Neural cell (in vitro differentiated cells): ENCODE results near the gene MEF2D. TPM values are rescaled to one million over a fixed set of nuclear protein-coding genes. Genes with fewer than 3 reads are reported as not detected.
A peak's percentile ranks its signal among the peaks of the same experiment; 100 is the strongest.

Source experiments
- H2AFZ ChIP-seq: fragments of 200-600, 300-800 bp; sonication (generic), shearing (Covaris generic); 2 replicates; pipeline ENCODE4 v1.6.0; 2014; ENCODE audit warnings: low read depth, mild to moderate bottlenecking, antibody characterized with exemption, low read length, moderate library complexity
- H3F3A ChIP-seq: fragments of 200-600 bp; shearing (Covaris generic); 2 replicates; pipeline ENCODE4 v1.6.1; 2016; ENCODE audit warnings: mild to moderate bottlenecking, moderate library complexity, mixed read lengths, antibody characterized with exemption, low read length; ENCODE audit not compliant: insufficient read depth, poor library complexity, severe bottlenecking
- H3K27ac ChIP-seq: fragments of 200-600, 300-800 bp; sonication (generic), shearing (Covaris generic); 2 replicates; pipeline ENCODE4 v1.5.1; 2014; ENCODE audit warnings: mild to moderate bottlenecking, low read length, moderate library complexity
- H3K27me3 ChIP-seq: fragments of 300-800, 200-600 bp; sonication (generic), shearing (Covaris generic); 2 replicates; pipeline ENCODE4 v1.6.0; 2014; ENCODE audit warnings: mild to moderate bottlenecking, low read depth, low read length, moderate library complexity; ENCODE audit not compliant: insufficient read depth
- H3K36me3 ChIP-seq: fragments of 300-800, 200-600 bp; sonication (generic), shearing (Covaris generic); 2 replicates; pipeline ENCODE4 v1.5.1; 2014; ENCODE audit warnings: mild to moderate bottlenecking, antibody characterized with exemption, low read length, moderate library complexity; ENCODE audit not compliant: insufficient read depth
- H3K4me2 ChIP-seq: fragments of 300-800, 200-600 bp; sonication (generic), shearing (Covaris generic); 2 replicates; pipeline ENCODE4 v1.6.0; 2014; ENCODE audit warnings: mild to moderate bottlenecking, low read length
- H3K4me3 ChIP-seq: fragments of 300-800, 200-600 bp; sonication (generic), shearing (Covaris generic); 2 replicates; pipeline ENCODE4 v1.5.1; 2014; ENCODE audit warnings: mild to moderate bottlenecking, low read length, moderate library complexity
- H3K79me2 ChIP-seq: fragments of 200-600 bp; shearing (Covaris generic); replicated peaks from 2 replicates; pipeline ENCODE4 v1.6.0; 2014; ENCODE audit warnings: mild to moderate bottlenecking, low read length, moderate library complexity; ENCODE audit not compliant: insufficient read depth
- H3K9ac ChIP-seq: fragments of 300-800, 200-600 bp; sonication (generic), shearing (Covaris generic); 2 replicates; pipeline ENCODE4 v1.6.1; 2016; ENCODE audit warnings: mild to moderate bottlenecking, low read length, mixed read lengths
- H3K9me2 ChIP-seq: fragments of 200-600 bp; shearing (Covaris generic); 2 replicates; pipeline ENCODE4 v1.6.1; 2016; ENCODE audit warnings: mild to moderate bottlenecking, low read length, mixed read lengths; ENCODE audit not compliant: insufficient read depth
- H3K9me3 ChIP-seq: fragments of 200-600, 300-800 bp; sonication (generic), shearing (Covaris generic); 2 replicates; pipeline ENCODE4 v1.6.1; 2016; ENCODE audit warnings: mild to moderate bottlenecking, mixed run types, low read length, moderate library complexity, mixed read lengths
- H4K20me1 ChIP-seq: fragments of 200-600 bp; shearing (Covaris generic); 2 replicates; pipeline ENCODE4 v1.6.1; 2016; ENCODE audit warnings: mild to moderate bottlenecking, mixed run types; ENCODE audit not compliant: insufficient read depth
- EP300 ChIP-seq: fragments of 450-650 bp; conservative IDR thresholded peaks from 2 replicates; pipeline ENCODE4 v1.6.1; 2014; ENCODE audit warnings: antibody characterized with exemption, mild to moderate bottlenecking, moderate library complexity; ENCODE audit not compliant: poor library complexity, severe bottlenecking
- EZH2 ChIP-seq: fragments of 200-600, 300-800 bp; shearing (Covaris generic), sonication (generic); IDR thresholded peaks from 2 replicates; pipeline ENCODE4 v1.6.1; 2014; ENCODE audit warnings: antibody characterized with exemption, low read length, borderline replicate concordance, mild to moderate bottlenecking; ENCODE audit not compliant: insufficient read depth, poor library complexity, severe bottlenecking
- MXI1 ChIP-seq: fragments of 450-650 bp; conservative IDR thresholded peaks from 2 replicates; pipeline ENCODE4 v1.6.1; 2014; ENCODE audit warnings: antibody characterized with exemption, mild to moderate bottlenecking; ENCODE audit not compliant: poor library complexity, severe bottlenecking
- POLR2AphosphoS5 ChIP-seq: IDR thresholded peaks from 2 replicates; pipeline ENCODE4 v1.6.1; 2012
- RAD21 ChIP-seq: fragments of 450-650 bp; conservative IDR thresholded peaks from 2 replicates; pipeline ENCODE4 v1.6.1; 2014; ENCODE audit warnings: antibody characterized with exemption, mild to moderate bottlenecking, moderate library complexity
- REST ChIP-seq: IDR thresholded peaks from 2 replicates; pipeline ENCODE4 v1.6.1; 2012; ENCODE audit warnings: borderline replicate concordance
- SMC3 ChIP-seq: fragments of 450-650 bp; conservative IDR thresholded peaks from 2 replicates; pipeline ENCODE4 v1.6.1; 2014; ENCODE audit warnings: antibody characterized with exemption, mild to moderate bottlenecking, moderate library complexity; ENCODE audit not compliant: poor library complexity
- TAF1 ChIP-seq: IDR thresholded peaks from 2 replicates; pipeline ENCODE4 v1.6.1; 2012; ENCODE audit warnings: low read depth
- polyA plus RNA-seq: library from polyadenylated mRNA; depleted of rRNA; stranded (reverse); fragments of >200 nt; gene quantifications from 2 replicates; pipeline ENCODE4 v1.2.3, GENCODE V29; 2014
- TF ChIP-seq, protein P1 (sequence below): fragments of 450-650 bp; IDR thresholded peaks from 2 replicates; pipeline ENCODE4 v1.5.1; 2014; ENCODE audit warnings: antibody characterized with exemption, mild to moderate bottlenecking, moderate library complexity; ENCODE audit not compliant: poor library complexity, severe bottlenecking

Gene MEF2D
- polyA plus RNA-seq, 1 donor from 2014 or later, result 4.7 TPM

GRCh38 chr1:156489166-156489934 is 11.2 kb downstream of the MEF2D start:
- peak overlapping the region; percentile 94 for H3K27ac ChIP-seq
- H3K9me2 ChIP-seq, result no peaks in the 10 kb centered on the region
- H3F3A ChIP-seq, result peaks cover 8% of the 10 kb centered on the region
- no peaks in the 10 kb centered on the region for H3K36me3 ChIP-seq
- H3K79me2 ChIP-seq, result peaks cover 76% of the 10 kb centered on the region
- H2AFZ ChIP-seq, result no peak overlapping the region
- peak overlapping the region; percentile 5 for H3K4me2 ChIP-seq
- H4K20me1 ChIP-seq, result no peaks in the 10 kb centered on the region
- no peaks in the 10 kb centered on the region for H3K9me3 ChIP-seq
- no peaks in the 10 kb centered on the region for H3K27me3 ChIP-seq
- peak overlapping the region; percentile 72 for H3K9ac ChIP-seq
- H3K4me3 ChIP-seq, result peak overlapping the region; percentile 57
- TF ChIP-seq SMC3 (peak; percentile 81), EZH2 (no peak), RAD21 (peak; percentile 74), TAF1 (peak; percentile 58), EP300 (peak; percentile 94), POLR2AphosphoS5 (peak; percentile 88), MXI1 (no peak), REST (peak; percentile 58)
- TF ChIP-seq, protein P1, sequence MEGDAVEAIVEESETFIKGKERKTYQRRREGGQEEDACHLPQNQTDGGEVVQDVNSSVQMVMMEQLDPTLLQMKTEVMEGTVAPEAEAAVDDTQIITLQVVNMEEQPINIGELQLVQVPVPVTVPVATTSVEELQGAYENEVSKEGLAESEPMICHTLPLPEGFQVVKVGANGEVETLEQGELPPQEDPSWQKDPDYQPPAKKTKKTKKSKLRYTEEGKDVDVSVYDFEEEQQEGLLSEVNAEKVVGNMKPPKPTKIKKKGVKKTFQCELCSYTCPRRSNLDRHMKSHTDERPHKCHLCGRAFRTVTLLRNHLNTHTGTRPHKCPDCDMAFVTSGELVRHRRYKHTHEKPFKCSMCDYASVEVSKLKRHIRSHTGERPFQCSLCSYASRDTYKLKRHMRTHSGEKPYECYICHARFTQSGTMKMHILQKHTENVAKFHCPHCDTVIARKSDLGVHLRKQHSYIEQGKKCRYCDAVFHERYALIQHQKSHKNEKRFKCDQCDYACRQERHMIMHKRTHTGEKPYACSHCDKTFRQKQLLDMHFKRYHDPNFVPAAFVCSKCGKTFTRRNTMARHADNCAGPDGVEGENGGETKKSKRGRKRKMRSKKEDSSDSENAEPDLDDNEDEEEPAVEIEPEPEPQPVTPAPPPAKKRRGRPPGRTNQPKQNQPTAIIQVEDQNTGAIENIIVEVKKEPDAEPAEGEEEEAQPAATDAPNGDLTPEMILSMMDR, result peak; percentile 77

DNA sequence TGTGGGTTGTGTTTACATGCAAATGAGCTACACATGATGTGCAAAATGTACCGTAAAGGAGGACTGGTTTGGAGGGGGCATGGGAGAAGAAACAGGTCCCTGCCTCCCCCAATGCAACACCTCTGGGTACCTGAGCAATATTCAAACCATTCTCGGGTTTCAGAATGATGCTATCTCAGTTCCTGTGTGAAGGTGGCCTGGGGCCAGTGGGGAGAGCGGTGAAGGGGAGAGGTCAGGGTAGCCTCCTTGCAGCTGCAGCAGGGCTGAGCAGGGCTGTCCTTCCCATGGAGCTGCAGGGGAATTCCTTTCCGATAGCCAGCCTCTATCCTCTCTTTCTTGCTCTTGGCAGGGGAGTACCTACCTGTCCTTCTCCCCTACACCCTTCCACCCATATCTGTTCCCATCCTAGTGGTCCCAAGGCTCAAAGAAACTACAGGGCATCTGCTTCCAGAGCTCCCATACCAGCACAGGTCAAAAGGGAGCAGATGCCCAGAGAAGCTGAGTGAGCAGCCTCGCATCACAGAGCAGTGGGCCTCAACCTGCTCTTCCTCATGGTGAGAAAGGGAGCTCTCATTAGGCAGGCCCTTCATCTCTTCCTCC is 11.9 kb downstream of the MEF2D start:
- Histone ChIP-seq H3K9ac (peak overlapping the region; percentile 72), H4K20me1 (no peaks in the 10 kb centered on the region), H3K36me3 (no peaks in the 10 kb centered on the region), H3K4me2 (peak overlapping the region; percentile 81), H3K27me3 (no peaks in the 10 kb centered on the region), H3K9me3 (no peaks in the 10 kb centered on the region), H3K4me3 (peak overlapping the region; percentile 57), H3K9me2 (no peaks in the 10 kb centered on the region), H2AFZ (no peak overlapping the region), H3K27ac (peak overlapping the region; percentile 94), H3K79me2 (peaks cover 75% of the 10 kb centered on the region), H3F3A (peaks cover 8% of the 10 kb centered on the region)
- no peak for TF ChIP-seq POLR2AphosphoS5
- no peak for TF ChIP-seq REST
- no peak for TF ChIP-seq RAD21
- TF ChIP-seq EP300, result no peak
- TF ChIP-seq MXI1, result no peak
- no peak for TF ChIP-seq SMC3
- TF ChIP-seq EZH2, result no peak
